ENCODE results near the gene HSD17B12.
A peak's percentile ranks its signal among the peaks of the same experiment; 100 is the strongest.

Gene HSD17B12

GRCh38 chr11:43699870-43700269 is 19.3 kb downstream of the HSD17B12 start:
- TF ChIP-seq, protein P1, sequence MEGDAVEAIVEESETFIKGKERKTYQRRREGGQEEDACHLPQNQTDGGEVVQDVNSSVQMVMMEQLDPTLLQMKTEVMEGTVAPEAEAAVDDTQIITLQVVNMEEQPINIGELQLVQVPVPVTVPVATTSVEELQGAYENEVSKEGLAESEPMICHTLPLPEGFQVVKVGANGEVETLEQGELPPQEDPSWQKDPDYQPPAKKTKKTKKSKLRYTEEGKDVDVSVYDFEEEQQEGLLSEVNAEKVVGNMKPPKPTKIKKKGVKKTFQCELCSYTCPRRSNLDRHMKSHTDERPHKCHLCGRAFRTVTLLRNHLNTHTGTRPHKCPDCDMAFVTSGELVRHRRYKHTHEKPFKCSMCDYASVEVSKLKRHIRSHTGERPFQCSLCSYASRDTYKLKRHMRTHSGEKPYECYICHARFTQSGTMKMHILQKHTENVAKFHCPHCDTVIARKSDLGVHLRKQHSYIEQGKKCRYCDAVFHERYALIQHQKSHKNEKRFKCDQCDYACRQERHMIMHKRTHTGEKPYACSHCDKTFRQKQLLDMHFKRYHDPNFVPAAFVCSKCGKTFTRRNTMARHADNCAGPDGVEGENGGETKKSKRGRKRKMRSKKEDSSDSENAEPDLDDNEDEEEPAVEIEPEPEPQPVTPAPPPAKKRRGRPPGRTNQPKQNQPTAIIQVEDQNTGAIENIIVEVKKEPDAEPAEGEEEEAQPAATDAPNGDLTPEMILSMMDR (conservative IDR thresholded peaks at IDR 0.05): no peak

GRCh38 chr11:43706631-43707030 is 26.1 kb downstream of the HSD17B12 start:
- TF ChIP-seq, protein P1 (conservative IDR thresholded peaks at IDR 0.05): no peak
- no peak overlapping the region for H3K27ac ChIP-seq

More at GRCh38 chr11:43699870-43700269, 19.3 kb downstream of the HSD17B12 start:
- H3K27ac ChIP-seq: no peak overlapping the region

DNA sequence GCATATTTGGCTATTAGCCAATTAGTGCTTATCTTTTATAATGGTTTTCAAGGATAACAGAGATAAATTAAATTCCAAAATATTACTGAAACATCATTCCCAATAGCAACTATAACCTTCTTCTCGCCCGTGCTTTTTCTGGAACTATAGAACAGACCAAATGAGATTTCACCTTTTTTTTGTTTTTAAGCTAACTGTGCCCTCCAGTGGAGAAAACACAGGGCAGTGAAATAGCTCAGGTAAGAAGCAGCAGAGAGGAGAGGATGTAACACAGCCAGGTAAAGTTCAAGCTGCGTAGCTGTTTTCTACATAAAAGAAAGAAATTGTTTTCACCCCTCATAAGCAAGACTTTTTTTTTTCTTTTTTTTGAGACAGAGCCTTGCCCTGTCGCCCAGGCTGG is 28.2 kb downstream of the HSD17B12 start:
- no peak overlapping the region for H3K27ac ChIP-seq
- TF ChIP-seq, protein P1 (conservative IDR thresholded peaks at IDR 0.05): peak; percentile 82

GRCh38 chr11:43709689-43710088 is 29.2 kb downstream of the HSD17B12 start:
- TF ChIP-seq, protein P1 (conservative IDR thresholded peaks at IDR 0.05): no peak
- H3K27ac ChIP-seq: no peak overlapping the region

DNA sequence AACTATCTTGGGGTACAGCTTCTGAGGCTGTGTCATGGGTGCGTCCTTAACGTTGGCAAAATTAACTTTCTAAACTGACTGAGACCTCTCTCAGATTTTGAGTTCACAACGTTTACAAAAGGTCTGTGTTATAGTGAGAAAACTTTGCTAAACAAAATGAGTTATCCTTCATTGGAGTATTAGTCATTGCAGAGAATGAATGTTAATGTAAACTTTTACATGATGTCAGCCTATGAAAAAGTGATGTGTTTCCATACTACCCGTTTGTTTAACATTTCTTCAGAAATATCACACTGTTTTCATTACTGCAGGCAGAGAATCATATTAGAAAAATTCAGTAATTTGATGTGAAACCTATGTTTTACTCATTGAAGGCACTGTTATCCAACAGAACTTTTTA is 32.1 kb downstream of the HSD17B12 start:
- H3K27ac ChIP-seq: no peak overlapping the region
- TF ChIP-seq, protein P1 (conservative IDR thresholded peaks at IDR 0.05): no peak

GRCh38 chr11:43718373-43718772 is 37.8 kb downstream of the HSD17B12 start:
- H3K27ac ChIP-seq: no peak overlapping the region
- TF ChIP-seq, protein P1 (conservative IDR thresholded peaks at IDR 0.05): no peak

GRCh38 chr11:43723617-43724016 is 43.1 kb downstream of the HSD17B12 start:
- H3K27ac ChIP-seq: no peak overlapping the region
- TF ChIP-seq, protein P1 (conservative IDR thresholded peaks at IDR 0.05): no peak
